WTC11 (cell line): ENCODE data around the gene CTRB1. TPM values are rescaled to one million over a fixed set of nuclear protein-coding genes. Genes with fewer than 3 reads are reported as not detected.

ENCODE experiments used
- ATAC-seq: fragments of 200-7000 bp; cut with Tn5 transposase; 2 replicates; pipeline ENCODE4 v1.10.0; 2021; ENCODE audit warnings: mild to moderate bottlenecking, moderate library complexity
- CTCF ChIA-PET: fragments of 300-600 bp; sonication (Branson Sonifier 250); formaldehyde crosslinking; loops from one replicate; lab custom pipeline; 2021; ENCODE audit warnings: antibody characterized with exemption; lab: Charles Lee
- POLR2A ChIA-PET: fragments of 350-600 bp; sonication (Branson Sonifier 250); formaldehyde crosslinking; loops from one replicate; lab custom pipeline; 2021; ENCODE audit warnings: antibody characterized with exemption; lab: Charles Lee
- DNase-seq: peaks from one replicate; pipeline ENCODE4 v3.0.0; 2021; ENCODE audit warnings: low spot score
- H3K27ac Mint-ChIP-seq: 2 replicates; pipeline ENCODE4 v1.8.0; 2021; ENCODE audit warnings: mixed read lengths
- H3K27me3 Mint-ChIP-seq: 2 replicates; pipeline ENCODE4 v1.8.0; 2021; ENCODE audit warnings: low read depth, mild to moderate bottlenecking, moderate library complexity, mixed read lengths
- H3K36me3 Mint-ChIP-seq: 2 replicates; pipeline ENCODE4 v1.8.0; 2021; ENCODE audit warnings: mixed read lengths
- H3K4me1 Mint-ChIP-seq: 2 replicates; pipeline ENCODE4 v1.8.0; 2022; ENCODE audit warnings: mixed read lengths
- H3K4me3 Mint-ChIP-seq: 2 replicates; pipeline ENCODE4 v1.8.0; 2021; ENCODE audit warnings: mild to moderate bottlenecking, moderate library complexity, mixed read lengths
- H3K9me3 Mint-ChIP-seq: 2 replicates; pipeline ENCODE4 v1.8.0; 2021; ENCODE audit warnings: mixed read lengths
- CREM ChIP-seq: sonication (generic); formaldehyde crosslinking; IDR thresholded peaks from 2 replicates; pipeline ENCODE4 v1.8.1; 2022; ENCODE audit warnings: mild to moderate bottlenecking, missing genetic modification reagents, moderate library complexity
- NFE2L1 ChIP-seq: sonication (generic); formaldehyde crosslinking; IDR thresholded peaks from 2 replicates; pipeline ENCODE4 v1.8.1; 2023; ENCODE audit warnings: missing genetic modification reagents
- NR1H2 ChIP-seq: sonication (generic); formaldehyde crosslinking; IDR thresholded peaks from 2 replicates; pipeline ENCODE4 v1.9.0; 2021; ENCODE audit warnings: mild to moderate bottlenecking, moderate library complexity, missing genetic modification reagents
- NR3C1 ChIP-seq: sonication (generic); formaldehyde crosslinking; conservative IDR thresholded peaks from 2 replicates; pipeline ENCODE4 v1.8.1; 2023; ENCODE audit warnings: low read depth, mild to moderate bottlenecking, missing genetic modification reagents
- RELA ChIP-seq: sonication (generic); formaldehyde crosslinking; IDR thresholded peaks from 2 replicates; pipeline ENCODE4 v1.8.1; 2022; ENCODE audit warnings: missing genetic modification reagents, mild to moderate bottlenecking, borderline replicate concordance
- RORB ChIP-seq: fragments of 250-450 bp; sonication (Bioruptor Pico); IDR thresholded peaks from 2 replicates; pipeline ENCODE4 v1.9.0; 2021; ENCODE audit warnings: mild to moderate bottlenecking
- ZNF396 ChIP-seq: fragments of 250-450 bp; sonication (Bioruptor Pico); IDR thresholded peaks from 2 replicates; pipeline ENCODE4 v1.8.0; 2021; ENCODE audit warnings: mild to moderate bottlenecking, moderate library complexity, borderline replicate concordance
- ZNF423 ChIP-seq: fragments of 250-450 bp; sonication (Bioruptor Pico); IDR thresholded peaks from 2 replicates; pipeline ENCODE4 v2.1.2; 2022; ENCODE audit warnings: mild to moderate bottlenecking, moderate library complexity
- total RNA-seq: library from RNA; stranded (reverse); gene quantifications from 3 replicates; pipeline ENCODE4 v1.2.3, GENCODE V29; 2021
- TF ChIP-seq, protein P1 (sequence below): sonication (generic); formaldehyde crosslinking; IDR thresholded peaks from 2 replicates; pipeline ENCODE4 v1.8.0; 2022; ENCODE audit warnings: mild to moderate bottlenecking, missing genetic modification reagents
- TF ChIP-seq, protein P2 (sequence below): sonication (generic); formaldehyde crosslinking; IDR thresholded peaks from 2 replicates; pipeline ENCODE4 v1.8.0; 2023; ENCODE audit warnings: mild to moderate bottlenecking, missing genetic modification reagents
- TF ChIP-seq, protein P3 (sequence below): sonication (generic); formaldehyde crosslinking; IDR thresholded peaks from 2 replicates; pipeline ENCODE4 v1.8.0; 2022; ENCODE audit warnings: mild to moderate bottlenecking, missing genetic modification reagents
- TF ChIP-seq, protein P4 (sequence below): sonication (generic); formaldehyde crosslinking; IDR thresholded peaks from 2 replicates; pipeline ENCODE4 v1.8.0; 2022; ENCODE audit warnings: mild to moderate bottlenecking, missing genetic modification reagents
- TF ChIP-seq, protein P5 (sequence below): sonication (generic); formaldehyde crosslinking; IDR thresholded peaks from 2 replicates; pipeline ENCODE4 v1.8.1; 2023; ENCODE audit warnings: mild to moderate bottlenecking, missing genetic modification reagents, moderate library complexity

Gene CTRB1
- total RNA-seq, 1 experiment from 2014 or later: 3.9 TPM

DNA sequence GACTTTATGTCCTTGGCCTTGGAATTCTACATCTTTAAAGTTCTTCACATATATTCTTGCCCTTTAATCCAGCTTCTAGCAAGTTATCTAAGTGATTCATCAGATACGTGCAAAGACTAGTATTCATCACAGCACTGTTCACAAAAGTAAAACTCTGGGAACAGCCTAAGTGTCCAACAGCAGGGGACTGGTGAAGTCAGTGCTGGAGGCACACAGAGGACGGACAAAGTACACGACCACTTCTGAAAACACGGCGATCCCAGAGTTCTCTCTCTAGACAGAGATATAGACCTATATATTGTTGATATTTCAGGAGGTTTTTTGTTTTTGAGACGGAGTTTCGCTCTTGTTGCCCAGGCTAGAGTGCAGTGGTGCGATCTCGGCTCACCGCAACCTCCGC lies 12.8 kb downstream of the CTRB1 start:
- DNase-seq (no peak), ATAC-seq (no peak)
- CTCF ChIA-PET: no interaction called here
- Mint-ChIP-seq H3K9me3 (no peaks in the 10 kb centered on the region), H3K27ac (peak overlapping the region; percentile 43; the same call in 1 of the 2 replicates), H3K36me3 (peaks cover 35% of the 10 kb centered on the region), H3K4me1 (peaks cover 3% of the 10 kb centered on the region), H3K27me3 (no peaks in the 10 kb centered on the region), H3K4me3 (no peak overlapping the region)
- TF ChIP-seq CREM (CRISPR knock-in tag): no peak
- no peak for TF ChIP-seq ZNF396 (CRISPR knock-in tag)
- TF ChIP-seq, protein P1, sequence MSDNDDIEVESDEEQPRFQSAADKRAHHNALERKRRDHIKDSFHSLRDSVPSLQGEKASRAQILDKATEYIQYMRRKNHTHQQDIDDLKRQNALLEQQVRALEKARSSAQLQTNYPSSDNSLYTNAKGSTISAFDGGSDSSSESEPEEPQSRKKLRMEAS (CRISPR knock-in tag): no peak
- TF ChIP-seq, protein P2, sequence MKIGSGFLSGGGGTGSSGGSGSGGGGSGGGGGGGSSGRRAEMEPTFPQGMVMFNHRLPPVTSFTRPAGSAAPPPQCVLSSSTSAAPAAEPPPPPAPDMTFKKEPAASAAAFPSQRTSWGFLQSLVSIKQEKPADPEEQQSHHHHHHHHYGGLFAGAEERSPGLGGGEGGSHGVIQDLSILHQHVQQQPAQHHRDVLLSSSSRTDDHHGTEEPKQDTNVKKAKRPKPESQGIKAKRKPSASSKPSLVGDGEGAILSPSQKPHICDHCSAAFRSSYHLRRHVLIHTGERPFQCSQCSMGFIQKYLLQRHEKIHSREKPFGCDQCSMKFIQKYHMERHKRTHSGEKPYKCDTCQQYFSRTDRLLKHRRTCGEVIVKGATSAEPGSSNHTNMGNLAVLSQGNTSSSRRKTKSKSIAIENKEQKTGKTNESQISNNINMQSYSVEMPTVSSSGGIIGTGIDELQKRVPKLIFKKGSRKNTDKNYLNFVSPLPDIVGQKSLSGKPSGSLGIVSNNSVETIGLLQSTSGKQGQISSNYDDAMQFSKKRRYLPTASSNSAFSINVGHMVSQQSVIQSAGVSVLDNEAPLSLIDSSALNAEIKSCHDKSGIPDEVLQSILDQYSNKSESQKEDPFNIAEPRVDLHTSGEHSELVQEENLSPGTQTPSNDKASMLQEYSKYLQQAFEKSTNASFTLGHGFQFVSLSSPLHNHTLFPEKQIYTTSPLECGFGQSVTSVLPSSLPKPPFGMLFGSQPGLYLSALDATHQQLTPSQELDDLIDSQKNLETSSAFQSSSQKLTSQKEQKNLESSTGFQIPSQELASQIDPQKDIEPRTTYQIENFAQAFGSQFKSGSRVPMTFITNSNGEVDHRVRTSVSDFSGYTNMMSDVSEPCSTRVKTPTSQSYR (CRISPR knock-in tag): no peak
- POLR2A ChIA-PET: no interaction called here

DNA sequence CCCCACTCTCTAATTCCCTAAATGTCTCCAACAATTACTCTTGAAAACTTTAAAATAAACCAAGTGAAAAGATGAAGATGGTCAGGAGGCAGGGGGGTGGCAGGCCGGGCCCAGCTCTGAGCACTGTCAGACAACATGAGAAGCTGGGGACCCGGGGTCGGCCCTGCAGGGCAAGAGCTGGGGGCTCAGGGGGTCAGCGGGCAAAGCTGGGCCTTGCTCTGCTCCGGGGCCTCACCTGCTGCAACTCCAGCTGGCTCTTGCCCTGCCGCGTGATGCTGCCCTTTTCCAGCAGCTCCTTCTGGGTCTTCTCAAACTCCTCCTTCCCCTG lies 14.8 kb downstream of the CTRB1 start:
- H3K27ac Mint-ChIP-seq: no peak overlapping the region; the same call in 1 of the 2 replicates
- TF ChIP-seq, protein P3, sequence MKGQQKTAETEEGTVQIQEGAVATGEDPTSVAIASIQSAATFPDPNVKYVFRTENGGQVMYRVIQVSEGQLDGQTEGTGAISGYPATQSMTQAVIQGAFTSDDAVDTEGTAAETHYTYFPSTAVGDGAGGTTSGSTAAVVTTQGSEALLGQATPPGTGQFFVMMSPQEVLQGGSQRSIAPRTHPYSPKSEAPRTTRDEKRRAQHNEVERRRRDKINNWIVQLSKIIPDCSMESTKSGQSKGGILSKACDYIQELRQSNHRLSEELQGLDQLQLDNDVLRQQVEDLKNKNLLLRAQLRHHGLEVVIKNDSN: no peak
- TF ChIP-seq NFE2L1 (CRISPR knock-in tag) (no peak), NR3C1 (CRISPR knock-in tag) (no peak), RELA (no peak), RORB (CRISPR knock-in tag) (no peak), ZNF423 (no peak)
- TF ChIP-seq, protein P4, sequence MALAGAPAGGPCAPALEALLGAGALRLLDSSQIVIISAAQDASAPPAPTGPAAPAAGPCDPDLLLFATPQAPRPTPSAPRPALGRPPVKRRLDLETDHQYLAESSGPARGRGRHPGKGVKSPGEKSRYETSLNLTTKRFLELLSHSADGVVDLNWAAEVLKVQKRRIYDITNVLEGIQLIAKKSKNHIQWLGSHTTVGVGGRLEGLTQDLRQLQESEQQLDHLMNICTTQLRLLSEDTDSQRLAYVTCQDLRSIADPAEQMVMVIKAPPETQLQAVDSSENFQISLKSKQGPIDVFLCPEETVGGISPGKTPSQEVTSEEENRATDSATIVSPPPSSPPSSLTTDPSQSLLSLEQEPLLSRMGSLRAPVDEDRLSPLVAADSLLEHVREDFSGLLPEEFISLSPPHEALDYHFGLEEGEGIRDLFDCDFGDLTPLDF (CRISPR knock-in tag): no peak
- TF ChIP-seq, protein P5, sequence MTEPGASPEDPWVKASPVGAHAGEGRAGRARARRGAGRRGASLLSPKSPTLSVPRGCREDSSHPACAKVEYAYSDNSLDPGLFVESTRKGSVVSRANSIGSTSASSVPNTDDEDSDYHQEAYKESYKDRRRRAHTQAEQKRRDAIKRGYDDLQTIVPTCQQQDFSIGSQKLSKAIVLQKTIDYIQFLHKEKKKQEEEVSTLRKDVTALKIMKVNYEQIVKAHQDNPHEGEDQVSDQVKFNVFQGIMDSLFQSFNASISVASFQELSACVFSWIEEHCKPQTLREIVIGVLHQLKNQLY (CRISPR knock-in tag): no peak
- H3K27me3 Mint-ChIP-seq: no peaks in the 10 kb centered on the region
- no peaks in the 10 kb centered on the region for H3K9me3 Mint-ChIP-seq
- H3K4me1 Mint-ChIP-seq: no peaks in the 10 kb centered on the region; the same call in 1 of the 2 replicates
- ChIA-PET CTCF (interaction anchor here (0.6 to 2.8 kb wide), 53 partner anchors 8 to 423 kb away, joined by 3 to 92 read pairs (median 4); partner anchors contain the start of genes BCAR1, CTRB2 and TMEM170A), POLR2A (interaction anchor here (0.7 to 2.2 kb wide), 9 partner anchors 10 to 35 kb away, joined by 3 to 22 read pairs (median 5); no protein-coding TSS in a partner anchor)
- peaks cover 35% of the 10 kb centered on the region for H3K36me3 Mint-ChIP-seq
- DNase-seq: no peak
- H3K4me3 Mint-ChIP-seq: no peak overlapping the region
- ATAC-seq: no peak

DNA sequence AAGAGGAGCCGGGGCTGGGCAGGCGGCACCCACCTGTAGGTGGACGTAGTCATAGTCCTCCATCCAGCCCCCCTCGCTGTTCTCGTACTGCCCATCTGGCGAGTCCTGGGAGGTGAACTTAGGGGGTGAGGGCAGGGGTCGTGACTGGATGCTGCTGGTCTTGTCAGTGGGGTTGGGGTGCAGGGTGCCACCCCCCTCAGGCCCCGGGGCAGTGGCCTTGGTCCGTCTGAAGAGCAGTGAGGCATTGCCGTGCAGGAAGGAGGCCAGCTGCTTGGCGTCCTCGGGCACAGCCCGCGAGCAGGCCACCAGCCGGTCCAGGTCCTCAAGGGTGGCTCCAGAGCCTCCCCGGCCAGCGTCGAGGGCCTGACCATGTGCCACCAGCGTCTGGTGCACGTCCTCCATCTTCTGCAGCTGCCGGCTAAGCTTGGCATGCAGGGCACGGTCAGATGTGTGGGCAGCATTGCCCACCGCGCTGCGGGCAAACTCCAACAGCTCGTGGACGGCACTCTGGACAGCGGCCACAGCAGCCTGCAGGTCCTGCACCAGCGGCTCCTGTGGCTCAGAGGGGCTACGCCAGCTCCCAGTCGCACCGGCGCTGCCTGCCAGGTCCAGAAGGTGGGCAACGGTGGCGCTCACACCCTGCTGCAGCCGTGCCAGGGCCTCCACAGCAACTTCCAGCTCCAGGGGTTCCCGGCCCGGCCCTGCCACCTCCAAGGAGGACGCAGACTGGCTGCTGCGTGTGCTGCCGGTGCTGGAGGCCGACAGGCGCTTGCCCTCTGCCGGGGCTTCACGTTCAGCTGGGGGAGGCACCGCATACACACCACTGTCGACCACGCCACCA lies 16.3 kb downstream of the CTRB1 start:
- no peak overlapping the region for H3K27ac Mint-ChIP-seq
- DNase-seq (peak; percentile 11), ATAC-seq (no peak)
- H3K9me3 Mint-ChIP-seq: no peaks in the 10 kb centered on the region
- ChIA-PET CTCF (interaction anchor here (0.6 to 2.8 kb wide), 14 partner anchors 10 to 151 kb away, joined by 4 to 92 read pairs (median 12); partner anchors contain the start of genes BCAR1 and CTRB2), POLR2A (interaction anchor here (1.5 to 2.2 kb wide), 3 partner anchors 8 to 19 kb away, joined by 5 to 22 read pairs (median 13); no protein-coding TSS in a partner anchor)
- no peak for TF ChIP-seq NR1H2 (CRISPR knock-in tag)
- H3K4me3 Mint-ChIP-seq: no peak overlapping the region
- H3K27me3 Mint-ChIP-seq: no peaks in the 10 kb centered on the region
- H3K36me3 Mint-ChIP-seq: peaks cover 32% of the 10 kb centered on the region
- H3K4me1 Mint-ChIP-seq: peaks cover 7% of the 10 kb centered on the region
